NCI-H2081 (cell line): ENCODE data around the gene CDSN.

Experiments used
- DNase-seq, 2 experiments: peaks; one replicate each; lab custom pipeline; 2025; lab: John Stamatoyannopoulos, UW

The CDSN gene

GRCh38 chr6:31145386-31145785 lies 25.1 kb upstream of the CDSN start:
- DNase-seq, result no peak

- DNase-seq, result no peak
Measured at GRCh38 chr6:31144970-31145340, 24.7 kb upstream of the CDSN start.

- DNase-seq, result no peak
Measured at GRCh38 chr6:31144296-31144969, 24.2 kb upstream of the CDSN start.

- DNase-seq, result no peak
Measured at GRCh38 chr6:31143148-31143547, 22.9 kb upstream of the CDSN start.

- DNase-seq, result no peak
Measured at GRCh38 chr6:31142361-31142761, 22.1 kb upstream of the CDSN start.

- no peak for DNase-seq
Measured at GRCh38 chr6:31140643-31141042, 20.4 kb upstream of the CDSN start.

GRCh38 chr6:31139599-31139998 lies 19.4 kb upstream of the CDSN start:
- no peak for DNase-seq

- no peak for DNase-seq
Measured at GRCh38 chr6:31138982-31139381, 18.7 kb upstream of the CDSN start, which contains the start of gene PSORS1C2. Gene PSORS1C2 (minus strand): TSS chr6:31139066. CDS start chr6:31139026, 40 bp downstream.

GRCh38 chr6:31135710-31136109 lies 15.5 kb upstream of the CDSN start:
- no peak for DNase-seq

- DNase-seq, result no peak
Measured at GRCh38 chr6:31132806-31133205, 12.6 kb upstream of the CDSN start.

GRCh38 chr6:31131595-31131994 lies 11.3 kb upstream of the CDSN start:
- no peak for DNase-seq

GRCh38 chr6:31130751-31131150 lies 10.5 kb upstream of the CDSN start:
- DNase-seq, result no peak

GRCh38 chr6:31129130-31129529 lies 8.9 kb upstream of the CDSN start:
- DNase-seq, result peak in 1 of 2 experiments; percentile 23

- peak; percentile 35 to 58 for DNase-seq
Measured at GRCh38 chr6:31128093-31128676, 7.9 kb upstream of the CDSN start.

GRCh38 chr6:31126396-31127175 lies 6.3 kb upstream of the CDSN start:
- DNase-seq, result peak in 1 of 2 experiments; percentile 19

GRCh38 chr6:31125586-31126363 lies 5.5 kb upstream of the CDSN start:
- DNase-seq, result no peak

GRCh38 chr6:31125162-31125561 lies 4.9 kb upstream of the CDSN start:
- DNase-seq, result peak in 1 of 2 experiments; percentile 43

- no peak for DNase-seq
Measured at GRCh38 chr6:31122791-31123706, 2.8 kb upstream of the CDSN start.

- no peak for DNase-seq
Measured at GRCh38 chr6:31121131-31121790, 1.0 kb upstream of the CDSN start.

- DNase-seq, result no peak
Measured at GRCh38 chr6:31118178-31118577, 2.1 kb downstream of the CDSN start.
